Pancreas (tissue), 10 donors: ENCODE results near the gene PPIL1. TPM values are rescaled to one million over a fixed set of nuclear protein-coding genes. Genes with fewer than 3 reads are reported as not detected.

Source experiments
- ATAC-seq, 4 donors: fragments of 200-7000 bp; cut with Tn5 transposase; one replicate each; pipeline versions ENCODE4 v1.8.0 to v1.9.1; 2020; ENCODE audit warnings: mild to moderate bottlenecking in 4 of 4, moderate library complexity in 4 of 4
- DNase-seq, 6 donors: peaks; one replicate each; pipeline ENCODE4 v3.0.0-alpha.2; 2020
- FAIRE-seq: peaks from 2 replicates; lab custom pipeline; 2012; peaks lifted over from hg19 to GRCh38; lab: Jason Lieb, UNC
- H3K27ac ChIP-seq, 4 donors: fragments of 200-600 bp; sonication (generic); 1 replicate in 3 of 4; 2 replicates in 1 of 4; pipeline versions ENCODE4 v1.5.0 to v1.8.0; 2020
- H3K27me3 ChIP-seq, 4 donors: fragments of 200-600 bp; one replicate each; pipeline ENCODE4 v1.8.0; 2021
- H3K36me3 ChIP-seq, 3 donors: fragments of 200-600 bp; sonication (generic) in 1 of 3; one replicate each; pipeline versions ENCODE4 v1.5.0 to v1.8.0; 2020 to 2021
- H3K4me1 ChIP-seq, 3 donors: fragments of 200-600 bp; one replicate each; pipeline ENCODE4 v1.8.0; 2021
- H3K4me3 ChIP-seq, 4 donors: fragments of 200-600 bp; sonication (generic) in 2 of 4; one replicate each; pipeline versions ENCODE4 v1.5.0 to v1.8.0; 2020 to 2021
- H3K9me3 ChIP-seq, 4 donors: fragments of 200-600 bp; one replicate each; pipeline ENCODE4 v1.8.0; 2021
- WGBS, 2 donors: extraction: QIAGEN DNeasy Blood & Tissue Kit; methylation state at CpG; one replicate each; pipeline ENCODE4 v1.1.7; 2013; 5-methylcytosine and 5-hydroxymethylcytosine counted together
- intact Hi-C, 3 donors: fragments of 100-400 bp; cut with DNase I; formaldehyde crosslinking; loops; one replicate each; pipeline versions ENCODE4 v1.11.1 to v1.14.2; 2022
- polyA plus RNA-seq, 2 donors: library from polyadenylated mRNA; stranded (reverse); fragments of 200-250 nt; gene quantifications; one replicate each; pipeline ENCODE4 v1.2.3, GENCODE V29; 2013
- total RNA-seq, 6 donors: library from RNA; stranded (reverse); fragmentation: NEBNext Ultra II Directional in 4 of 6; extraction: Animal tissue kit (Norgen Biotek cat#: 25700) in 4 of 6; gene quantifications; one replicate each; pipeline versions ENCODE4 v1.2.1 to v1.2.4, GENCODE V29; 2021 to 2023
- TF ChIP-seq, protein P1 (sequence below), 4 donors: fragments of 200-600 bp; sonication (generic) in 3 of 4; IDR thresholded peaks; one replicate each; pipeline versions ENCODE4 v1.5.0 to v1.8.0; 2021; ENCODE audit warnings: antibody characterized with exemption in 4 of 4
- donor health status: healthy with polysubstance abuse.
- donor health status: DM: no; HTN: no; CAD: no; lungs with moderate emphysema.
- donor health status: DM: no; HTN: no; CAD: no.
- donor health status: control.
- donor health status: control.
- donor health status: Bipolar disorder and iron deficiency.
- donor health status: DM: yes; HTN: yes; CAD: no.
- donor health status: DM: no; HTN: no; CAD: no.
- donor health status: DM: no; HTN: no; CAD: no.
- donor health status: DM: yes; HTN: yes; CAD: no.

Gene PPIL1
- total and polyA plus RNA-seq, 8 donors, result 5.1 to 13.1 (median 8.7) TPM

DNA sequence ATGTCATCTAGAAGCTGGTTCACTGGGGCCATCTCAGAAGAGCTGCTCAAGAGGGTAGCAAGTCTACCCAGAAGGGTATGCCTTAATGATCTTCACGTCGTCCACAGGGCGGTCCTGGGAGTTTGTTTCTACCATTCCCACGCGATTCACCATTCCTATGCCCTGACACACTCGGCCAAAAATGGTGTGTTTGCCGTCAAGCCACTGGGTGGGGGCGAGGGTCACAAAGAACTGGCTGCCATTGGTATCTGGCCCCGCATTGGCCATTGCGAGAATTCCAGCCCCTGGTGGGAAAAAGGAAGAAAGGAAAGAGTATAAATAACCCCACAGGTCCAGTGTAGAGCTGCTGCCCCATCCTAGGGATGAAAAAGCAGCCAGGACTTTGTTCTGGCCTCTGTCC is 18.9 kb downstream of the PPIL1 start:
- no peak for DNase-seq
- Histone ChIP-seq H3K4me3 (no peak overlapping the region), H3K27me3 (no peaks in the 10 kb centered on the region), H3K36me3 (peaks cover 0 to 9% (median 0%) of the 10 kb centered on the region in 3 donors), H3K4me1 (no peaks in the 10 kb centered on the region), H3K9me3 (no peaks in the 10 kb centered on the region), H3K27ac (no peak overlapping the region)
- FAIRE-seq, result no peak
- intact Hi-C loops, result no loop called here
- 93 to 95% methylated on average over 10 of the region's 10 CpGs for WGBS, 2 donors
- ATAC-seq, result no peak
- TF ChIP-seq, protein P1, sequence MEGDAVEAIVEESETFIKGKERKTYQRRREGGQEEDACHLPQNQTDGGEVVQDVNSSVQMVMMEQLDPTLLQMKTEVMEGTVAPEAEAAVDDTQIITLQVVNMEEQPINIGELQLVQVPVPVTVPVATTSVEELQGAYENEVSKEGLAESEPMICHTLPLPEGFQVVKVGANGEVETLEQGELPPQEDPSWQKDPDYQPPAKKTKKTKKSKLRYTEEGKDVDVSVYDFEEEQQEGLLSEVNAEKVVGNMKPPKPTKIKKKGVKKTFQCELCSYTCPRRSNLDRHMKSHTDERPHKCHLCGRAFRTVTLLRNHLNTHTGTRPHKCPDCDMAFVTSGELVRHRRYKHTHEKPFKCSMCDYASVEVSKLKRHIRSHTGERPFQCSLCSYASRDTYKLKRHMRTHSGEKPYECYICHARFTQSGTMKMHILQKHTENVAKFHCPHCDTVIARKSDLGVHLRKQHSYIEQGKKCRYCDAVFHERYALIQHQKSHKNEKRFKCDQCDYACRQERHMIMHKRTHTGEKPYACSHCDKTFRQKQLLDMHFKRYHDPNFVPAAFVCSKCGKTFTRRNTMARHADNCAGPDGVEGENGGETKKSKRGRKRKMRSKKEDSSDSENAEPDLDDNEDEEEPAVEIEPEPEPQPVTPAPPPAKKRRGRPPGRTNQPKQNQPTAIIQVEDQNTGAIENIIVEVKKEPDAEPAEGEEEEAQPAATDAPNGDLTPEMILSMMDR (IDR thresholded peaks at IDR 0.05), result no peak

DNA sequence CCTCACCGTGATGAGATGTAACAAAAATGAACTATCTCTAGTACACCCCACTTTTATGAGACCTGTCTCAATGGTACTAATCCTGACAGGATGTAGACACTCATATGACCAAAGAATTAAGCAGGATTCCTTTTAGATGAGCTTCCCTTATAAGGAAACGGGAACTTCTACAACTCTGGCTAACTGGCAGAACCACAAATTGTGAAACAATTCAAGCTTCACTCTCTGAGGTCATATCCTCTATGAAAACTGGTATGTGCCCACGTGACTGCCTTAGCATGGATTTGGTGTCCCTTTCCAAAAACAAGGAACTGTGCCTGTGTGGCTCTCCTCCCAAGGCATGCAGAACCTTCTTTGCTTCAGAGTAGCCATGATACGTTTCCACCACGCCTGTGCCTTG is 21.3 kb downstream of the PPIL1 start:
- Histone ChIP-seq H3K9me3 (no peaks in the 10 kb centered on the region), H3K27me3 (no peaks in the 10 kb centered on the region), H3K36me3 (peaks cover 0 to 9% (median 0%) of the 10 kb centered on the region in 3 donors), H3K27ac (peak overlapping the region in 1 of 4 donors; percentile 24), H3K4me1 (peaks cover 0 to 4% (median 0%) of the 10 kb centered on the region in 3 donors), H3K4me3 (no peak overlapping the region)
- intact Hi-C loops, result no loop called here
- FAIRE-seq, result no peak
- 78 to 82% methylated on average over 5 of the region's 5 CpGs for WGBS, 2 donors
- peak in 1 of 4 donors; percentile 34 for ATAC-seq
- TF ChIP-seq, protein P1 (IDR thresholded peaks at IDR 0.05), result no peak
- DNase-seq, result peak in 1 of 6 donors; percentile 36

DNA sequence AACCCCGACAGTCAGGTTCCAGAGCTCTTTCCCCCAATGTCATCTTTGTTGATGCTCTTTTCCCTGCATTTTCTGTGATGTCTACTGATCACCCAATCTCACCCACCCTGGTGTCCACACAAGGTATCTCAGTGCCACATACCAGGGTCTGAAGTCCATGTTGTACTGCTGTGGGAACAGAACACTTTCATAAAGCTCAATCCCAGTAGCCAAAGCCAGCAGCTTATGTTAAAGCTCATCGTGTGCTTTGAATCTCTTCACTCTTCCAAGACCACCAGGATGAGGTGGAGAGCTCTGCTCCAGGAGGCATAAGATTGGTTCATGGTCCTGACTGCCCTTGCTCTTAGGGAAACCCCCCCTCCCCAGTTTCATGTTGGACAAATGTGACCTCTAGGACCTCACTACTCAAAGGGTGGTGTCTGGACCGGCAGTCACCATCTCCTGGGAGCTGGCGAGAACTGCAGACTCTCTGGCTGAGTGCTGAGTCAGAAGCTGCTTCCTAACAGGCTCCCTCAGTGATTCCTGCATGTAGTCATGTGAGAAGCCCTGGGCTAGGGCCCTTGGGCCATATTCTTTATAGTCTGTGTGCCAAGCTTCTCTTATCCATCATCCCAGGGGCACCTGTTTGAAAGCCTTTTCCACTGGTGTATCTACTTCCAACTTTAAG is 22.0 kb downstream of the PPIL1 start:
- intact Hi-C loops, result no loop called here
- Histone ChIP-seq H3K4me3 (no peak overlapping the region), H3K27ac (peak overlapping the region in 1 of 4 donors; percentile 24), H3K36me3 (peaks cover 0 to 9% (median 0%) of the 10 kb centered on the region in 3 donors), H3K9me3 (no peaks in the 10 kb centered on the region), H3K4me1 (peaks cover 0 to 4% (median 0%) of the 10 kb centered on the region in 3 donors), H3K27me3 (no peaks in the 10 kb centered on the region)
- ATAC-seq (peak in 1 of 4 donors; percentile 10), FAIRE-seq (no peak), DNase-seq (no peak)
- 73% methylated on average over 4 of the region's 4 CpGs for WGBS, 2 donors
- TF ChIP-seq, protein P1 (IDR thresholded peaks at IDR 0.05), result no peak

- ATAC-seq (no peak), FAIRE-seq (no peak), DNase-seq (no peak)
- Histone ChIP-seq H3K27ac (no peak overlapping the region), H3K27me3 (no peaks in the 10 kb centered on the region), H3K4me1 (peaks cover 0 to 4% (median 0%) of the 10 kb centered on the region in 3 donors), H3K4me3 (no peak overlapping the region), H3K9me3 (no peaks in the 10 kb centered on the region), H3K36me3 (peaks cover 0 to 9% (median 0%) of the 10 kb centered on the region in 3 donors)
- intact Hi-C loops, result no loop called here
- TF ChIP-seq, protein P1 (IDR thresholded peaks at IDR 0.05), result no peak
- WGBS, 2 donors, result 69 to 71% methylated on average over 4 of the region's 4 CpGs
These were observed 23.0 kb downstream of the PPIL1 start for GRCh38 chr6:36851626-36852025.

DNA sequence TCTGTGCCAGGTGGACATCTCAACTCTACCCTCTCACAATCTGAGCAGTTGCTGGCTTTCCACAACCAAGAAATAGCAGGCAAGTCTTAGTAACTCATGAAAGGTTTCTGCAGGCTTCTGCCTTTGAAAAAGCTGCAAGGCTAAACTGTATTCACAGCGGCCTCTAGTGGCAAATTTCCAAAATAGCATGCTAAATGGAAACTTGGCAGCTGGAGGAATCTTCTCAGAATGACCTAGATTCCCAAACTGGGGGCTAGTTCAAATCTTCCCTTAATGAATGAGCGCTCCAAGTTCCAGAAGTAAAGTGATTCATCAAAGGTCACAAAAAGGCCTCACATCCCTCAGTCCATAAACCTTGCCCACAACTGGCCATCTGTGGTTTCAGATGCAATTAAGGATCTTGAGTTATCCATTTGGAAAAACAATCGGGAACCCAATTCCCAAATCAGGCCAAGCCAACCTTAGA is 23.4 kb downstream of the PPIL1 start:
- Histone ChIP-seq H3K36me3 (peaks cover 0 to 9% (median 0%) of the 10 kb centered on the region in 3 donors), H3K9me3 (no peaks in the 10 kb centered on the region), H3K4me3 (no peak overlapping the region), H3K27me3 (no peaks in the 10 kb centered on the region), H3K4me1 (peaks cover 0 to 4% (median 0%) of the 10 kb centered on the region in 3 donors), H3K27ac (no peak overlapping the region)
- DNase-seq, result peak in 3 of 6 donors; percentile 48 to 65 (median 49)
- peak in 3 of 4 donors; percentile 49 to 59 (median 55) for ATAC-seq
- FAIRE-seq, result no peak
- intact Hi-C loops, result no loop called here
- TF ChIP-seq, protein P1 (IDR thresholded peaks at IDR 0.05), result peak; percentile 61 to 79 (median 66)
- WGBS, 2 donors, result 34 to 52% methylated on average over 3 of the region's 3 CpGs
